ENCODE results near the gene C1orf53. TPM values are rescaled to one million over a fixed set of nuclear protein-coding genes. Genes with fewer than 3 reads are reported as not detected.

C1orf53 gene
- total and polyA plus RNA-seq, 2 of the 13 experiments (the other 11 are each of a cell fraction or from before 2014, with no cell fraction given), result 5.8 to 10.1 TPM

GRCh38 chr1:197922070-197922390 lies 19.6 kb downstream of the C1orf53 start (continued):
- no peak for TF ChIP-seq ZNF792 (CRISPR knock-in tag; IDR thresholded peaks at IDR 0.05)

DNA sequence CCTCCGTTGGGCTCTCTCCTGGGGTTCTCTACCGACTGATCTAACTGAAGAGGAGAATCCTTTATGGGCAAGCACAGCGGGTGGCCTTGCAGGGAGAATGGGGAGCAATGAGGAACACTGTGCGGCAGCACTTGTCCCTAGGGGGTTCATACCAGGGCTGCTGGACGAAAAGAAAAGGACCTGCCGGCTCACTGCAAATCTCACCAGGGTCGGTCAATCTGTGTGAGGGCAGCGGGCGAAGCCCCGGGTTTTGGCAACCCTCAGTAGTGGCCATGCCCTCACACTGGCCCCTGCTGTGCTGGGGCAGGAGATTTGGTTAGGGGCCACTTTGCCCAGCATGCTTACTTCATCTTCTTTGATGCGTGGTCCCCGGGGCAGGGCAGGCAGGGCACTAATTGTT lies 20.6 kb downstream of the C1orf53 start:
- no peak overlapping the region for H2AFZ ChIP-seq (ENCODE audit: low read length)
- TF ChIP-seq AGO2 (optimal IDR thresholded peaks at IDR 0.05; ENCODE audit: low read depth, low read length) (no peak), ZNF230 (CRISPR knock-in tag; IDR thresholded peaks at IDR 0.05) (no peak), CENPT (CRISPR knock-in tag; IDR thresholded peaks at IDR 0.05; ENCODE audit: low read depth) (no peak), ISX (CRISPR knock-in tag; conservative IDR thresholded peaks at IDR 0.05) (no peak), MEIS2 (CRISPR knock-in tag; IDR thresholded peaks at IDR 0.05) (no peak), ZNF18 (CRISPR knock-in tag; IDR thresholded peaks at IDR 0.05; ENCODE audit: insufficient replicate concordance) (no peak), ZKSCAN5 (CRISPR knock-in tag; IDR thresholded peaks at IDR 0.05) (no peak), ZNF790 (CRISPR knock-in tag; IDR thresholded peaks at IDR 0.05; ENCODE audit: borderline replicate concordance) (no peak), NCOR1 (IDR thresholded peaks at IDR 0.05; ENCODE audit: borderline replicate concordance, low read length) (no peak)
- TF ChIP-seq, protein P1, sequence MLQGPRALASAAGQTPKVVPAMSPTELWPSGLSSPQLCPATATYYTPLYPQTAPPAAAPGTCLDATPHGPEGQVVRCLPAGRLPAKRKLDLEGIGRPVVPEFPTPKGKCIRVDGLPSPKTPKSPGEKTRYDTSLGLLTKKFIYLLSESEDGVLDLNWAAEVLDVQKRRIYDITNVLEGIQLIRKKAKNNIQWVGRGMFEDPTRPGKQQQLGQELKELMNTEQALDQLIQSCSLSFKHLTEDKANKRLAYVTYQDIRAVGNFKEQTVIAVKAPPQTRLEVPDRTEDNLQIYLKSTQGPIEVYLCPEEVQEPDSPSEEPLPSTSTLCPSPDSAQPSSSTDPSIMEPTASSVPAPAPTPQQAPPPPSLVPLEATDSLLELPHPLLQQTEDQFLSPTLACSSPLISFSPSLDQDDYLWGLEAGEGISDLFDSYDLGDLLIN (CRISPR knock-in tag; IDR thresholded peaks at IDR 0.05; ENCODE audit: borderline replicate concordance), result no peak
- CTCF ChIA-PET (ENCODE audit: low intra/inter-chr PET ratio, low total read pairs), result interaction anchor here (2.4 kb wide), 1 partner anchor 402 kb away, joined by 11 read pairs; no protein-coding TSS in a partner anchor
- H3K4me2 ChIP-seq (ENCODE audit: low read depth, low read length), result no peak overlapping the region
- in situ Hi-C loops (cut with HindIII; ENCODE audit: extremely low pct_ligation_motif_present, low pct_unique_long_range_greater_than_20kb), result loop anchor here (5.0 kb wide), 2 partner anchors 306 to 401 kb away; no protein-coding TSS in a partner anchor
- peaks cover 5 to 21% of the 10 kb centered on the region in 2 experiments for H3K27me3 ChIP-seq (ENCODE audit: control insufficient read depth in 1 of 2, insufficient read depth in 2 of 2, low read length in 2 of 2)
- intact Hi-C loops (cut with micrococcal nuclease; ENCODE audit: unreplicated experiment), result no loop called here
- no peaks in the 10 kb centered on the region for H3K79me2 ChIP-seq (ENCODE audit: insufficient read depth, low read length)
- POLR2A ChIA-PET, result no interaction called here
- DNase-seq (ENCODE audit: low spot score), result no peak
- no peak overlapping the region for H3K4me3 ChIP-seq (replicated peaks in 1 of 3; ENCODE audit: insufficient read depth in 1 of 3, low read depth in 2 of 3, low read length in 3 of 3)
- peaks cover 12% of the 10 kb centered on the region; the same call in 1 of the 2 replicates for H3K4me1 ChIP-seq (ENCODE audit: insufficient read depth, low read length)
- no peak for ATAC-seq
- no peak for FAIRE-seq
- H3K36me3 ChIP-seq (replicated peaks in 1 of 2; ENCODE audit: control insufficient read depth in 1 of 2, insufficient read depth in 2 of 2, low read length in 2 of 2), result no peaks in the 10 kb centered on the region
- H3K9me3 ChIP-seq (ENCODE audit: low read length), result no peaks in the 10 kb centered on the region
- no peak overlapping the region for H3K9ac ChIP-seq (ENCODE audit: insufficient read depth, low read depth, low read length)
- WGBS (ENCODE audit: low lambda C conversion rate), result 72% methylated on average over 12 of the region's 12 CpGs
- no TSS peak for BruUV-seq (replicated peaks)
- no peak overlapping the region for H3K27ac ChIP-seq (ENCODE audit: extremely low read length, insufficient read depth, low read length)
- no peaks in the 10 kb centered on the region for H4K20me1 ChIP-seq (ENCODE audit: insufficient read depth, low read length)

Data from HepG2 (cell line).